Uterus (tissue), 2 donors: ENCODE results near the gene PGF.

ENCODE experiments used
- CTCF ChIP-seq, 4 experiments: fragments of 200-600 bp in 2 of 4; fragments of 450-650 bp in 2 of 4; sonication (generic) in 2 of 4; IDR thresholded peaks; one replicate each; pipeline ENCODE4 v1.5.1; 2016 to 2019; ENCODE audit warnings: antibody characterized with exemption in 4 of 4, mild to moderate bottlenecking in 2 of 4, moderate library complexity in 1 of 4
- POLR2A ChIP-seq, 2 donors: fragments of 450-650 bp; IDR thresholded peaks; one replicate each; pipeline ENCODE4 v1.6.1; 2016; ENCODE audit warnings: antibody characterized with exemption in 2 of 2, mild to moderate bottlenecking in 1 of 2, moderate library complexity in 1 of 2

GRCh38 chr14:75003250-75004027, 48.0 kb upstream of the PGF start:
- TF ChIP-seq POLR2A (IDR thresholded peaks at IDR 0.05) (no peak), CTCF (IDR thresholded peaks at IDR 0.05) (no peak)
